ENCODE measurements around the gene ABCC10. TPM values are rescaled to one million over a fixed set of nuclear protein-coding genes. Genes with fewer than 3 reads are reported as not detected.

Gene ABCC10
- total and polyA plus RNA-seq, 9 donors, result 10.7 to 22.0 (median 14.3) TPM

- WGBS (ENCODE audit: insufficient coverage), result 89% methylated on average over 14 of the region's 14 CpGs
- DNase-seq, result no peak
- no peaks in the 10 kb centered on the region for H3K4me1 ChIP-seq (ENCODE audit: control insufficient read depth, insufficient read depth, low read length)
- H3K36me3 ChIP-seq (ENCODE audit: control insufficient read depth, insufficient read depth, low read length), result peaks cover 78% of the 10 kb centered on the region
- H3K4me3 ChIP-seq (ENCODE audit: low read length), result no peak overlapping the region
- H3K9me3 ChIP-seq (replicated peaks; ENCODE audit: control insufficient read depth, low read depth, low read length), result no peaks in the 10 kb centered on the region
- no peak overlapping the region for H3K27ac ChIP-seq (ENCODE audit: low read length)
- H3K27me3 ChIP-seq (ENCODE audit: control insufficient read depth, insufficient read depth, low read length), result no peaks in the 10 kb centered on the region
Observed at GRCh38 chr6:43442935-43443334, 15.6 kb downstream of the ABCC10 start.

- H3K27ac ChIP-seq (ENCODE audit: low read length), result no peak overlapping the region
- H3K36me3 ChIP-seq (ENCODE audit: control insufficient read depth, insufficient read depth, low read length), result peaks cover 80% of the 10 kb centered on the region
- WGBS (ENCODE audit: insufficient coverage), result 53% methylated on average over 4 of the region's 10 CpGs
- DNase-seq, result no peak
- H3K9me3 ChIP-seq (replicated peaks; ENCODE audit: control insufficient read depth, low read depth, low read length), result no peaks in the 10 kb centered on the region
- no peak overlapping the region for H3K4me3 ChIP-seq (ENCODE audit: low read length)
- H3K4me1 ChIP-seq (ENCODE audit: control insufficient read depth, insufficient read depth, low read length), result no peaks in the 10 kb centered on the region
- H3K27me3 ChIP-seq (ENCODE audit: control insufficient read depth, insufficient read depth, low read length), result no peaks in the 10 kb centered on the region
Observed at GRCh38 chr6:43444036-43444435, 16.7 kb downstream of the ABCC10 start.

DNA sequence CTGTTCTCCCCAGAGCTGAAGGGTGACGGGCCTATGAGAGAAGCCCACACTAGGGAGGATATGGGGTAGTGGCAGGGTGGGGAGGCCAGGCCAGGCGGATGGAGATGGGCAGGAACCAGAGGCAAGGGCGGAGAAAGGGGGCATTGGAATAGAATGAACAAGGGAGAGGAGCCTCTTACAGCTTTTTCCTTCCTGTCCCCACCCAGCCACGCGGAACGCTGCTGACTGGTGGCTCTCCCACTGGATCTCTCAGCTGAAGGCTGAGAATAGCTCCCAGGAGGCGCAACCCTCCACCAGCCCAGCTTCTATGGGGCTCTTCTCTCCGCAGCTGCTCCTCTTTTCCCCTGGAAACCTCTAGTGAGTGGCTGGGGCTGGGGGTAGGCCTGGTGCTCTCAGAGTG, 17.2 kb downstream of the ABCC10 start:
- WGBS (ENCODE audit: insufficient coverage), result 73% methylated on average over 5 of the region's 8 CpGs
- peaks cover 82% of the 10 kb centered on the region for H3K36me3 ChIP-seq (ENCODE audit: control insufficient read depth, insufficient read depth, low read length)

GRCh38 chr6:43445576-43445975, 18.2 kb downstream of the ABCC10 start:
- H3K36me3 ChIP-seq (ENCODE audit: control insufficient read depth, insufficient read depth, low read length), result peaks cover 86% of the 10 kb centered on the region
- H3K4me1 ChIP-seq (ENCODE audit: control insufficient read depth, insufficient read depth, low read length), result no peaks in the 10 kb centered on the region
- WGBS (ENCODE audit: insufficient coverage), result 87% methylated on average over 16 of the region's 16 CpGs
- H3K9me3 ChIP-seq (replicated peaks; ENCODE audit: control insufficient read depth, low read depth, low read length), result no peaks in the 10 kb centered on the region
- no peak overlapping the region for H3K4me3 ChIP-seq (ENCODE audit: low read length)
- no peak for DNase-seq
- no peak overlapping the region for H3K27ac ChIP-seq (ENCODE audit: low read length)
- no peaks in the 10 kb centered on the region for H3K27me3 ChIP-seq (ENCODE audit: control insufficient read depth, insufficient read depth, low read length)

More for the DNA sequence above, 17.2 kb downstream of the ABCC10 start:
- no peaks in the 10 kb centered on the region for H3K27me3 ChIP-seq (ENCODE audit: control insufficient read depth, insufficient read depth, low read length)
- H3K4me3 ChIP-seq (ENCODE audit: low read length), result no peak overlapping the region
- H3K4me1 ChIP-seq (ENCODE audit: control insufficient read depth, insufficient read depth, low read length), result no peaks in the 10 kb centered on the region
- H3K9me3 ChIP-seq (replicated peaks; ENCODE audit: control insufficient read depth, low read depth, low read length), result no peaks in the 10 kb centered on the region
- DNase-seq, result no peak
- H3K27ac ChIP-seq (ENCODE audit: low read length), result no peak overlapping the region

DNA sequence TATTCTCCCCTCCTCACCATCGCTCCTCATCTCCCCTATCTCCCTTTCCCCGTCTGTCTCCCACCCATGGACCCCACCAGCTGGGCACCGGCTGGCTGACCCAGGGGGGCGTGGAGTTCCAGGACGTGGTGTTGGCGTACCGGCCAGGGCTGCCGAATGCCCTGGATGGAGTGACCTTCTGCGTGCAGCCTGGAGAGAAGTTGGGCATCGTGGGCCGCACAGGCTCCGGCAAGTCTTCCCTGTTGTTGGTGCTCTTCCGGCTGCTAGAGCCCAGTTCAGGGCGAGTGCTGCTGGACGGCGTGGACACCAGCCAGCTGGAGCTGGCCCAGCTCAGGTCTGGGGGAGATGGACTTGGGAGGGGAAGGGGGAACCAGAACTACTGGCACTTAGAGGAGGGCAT, 20.3 kb downstream of the ABCC10 start:
- no peak for DNase-seq
- peaks cover 85% of the 10 kb centered on the region for H3K36me3 ChIP-seq (ENCODE audit: control insufficient read depth, insufficient read depth, low read length)
- H3K27me3 ChIP-seq (ENCODE audit: control insufficient read depth, insufficient read depth, low read length), result no peaks in the 10 kb centered on the region
- 91% methylated on average over 16 of the region's 16 CpGs for WGBS (ENCODE audit: insufficient coverage)
- no peak overlapping the region for H3K27ac ChIP-seq (ENCODE audit: low read length)
- H3K4me1 ChIP-seq (ENCODE audit: control insufficient read depth, insufficient read depth, low read length), result no peaks in the 10 kb centered on the region
- no peaks in the 10 kb centered on the region for H3K9me3 ChIP-seq (replicated peaks; ENCODE audit: control insufficient read depth, low read depth, low read length)
- H3K4me3 ChIP-seq (ENCODE audit: low read length), result no peak overlapping the region

GRCh38 chr6:43448916-43449315, 21.6 kb downstream of the ABCC10 start:
- Histone ChIP-seq H3K4me1 (ENCODE audit: control insufficient read depth, insufficient read depth, low read length) (no peaks in the 10 kb centered on the region), H3K36me3 (ENCODE audit: control insufficient read depth, insufficient read depth, low read length) (peaks cover 76% of the 10 kb centered on the region), H3K27me3 (ENCODE audit: control insufficient read depth, insufficient read depth, low read length) (no peaks in the 10 kb centered on the region), H3K27ac (ENCODE audit: low read length) (no peak overlapping the region), H3K9me3 (replicated peaks; ENCODE audit: control insufficient read depth, low read depth, low read length) (no peaks in the 10 kb centered on the region), H3K4me3 (ENCODE audit: low read length) (no peak overlapping the region)
- WGBS (ENCODE audit: insufficient coverage), result 82% methylated on average over 3 of the region's 4 CpGs
- no peak for DNase-seq

DNA sequence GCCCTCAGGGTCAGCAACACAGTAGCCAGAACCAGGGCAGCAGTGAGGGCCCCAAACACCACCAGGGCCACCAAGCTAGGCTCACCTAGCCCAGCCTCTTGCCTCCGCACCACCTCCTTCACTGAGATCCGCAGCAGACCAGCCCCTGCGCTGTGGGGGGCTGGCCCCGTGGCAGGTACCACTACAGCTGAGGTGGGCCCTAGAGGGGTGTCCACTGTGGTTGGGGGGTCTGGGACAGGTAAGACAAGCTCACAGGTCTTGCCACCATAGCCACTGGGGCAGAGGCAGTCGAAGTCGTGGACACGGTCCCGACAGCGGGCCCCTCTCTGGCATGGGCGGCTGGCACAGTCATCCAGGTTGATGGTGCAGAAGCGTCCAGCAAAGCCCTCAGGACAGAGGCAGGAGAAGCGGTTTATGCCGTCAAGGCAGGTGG, 23.4 kb downstream of the ABCC10 start:
- no peak overlapping the region for H3K27ac ChIP-seq (ENCODE audit: low read length)

GRCh38 chr6:43451348-43451747, 24.0 kb downstream of the ABCC10 start:
- Histone ChIP-seq H3K4me1 (ENCODE audit: control insufficient read depth, insufficient read depth, low read length) (peaks cover 15% of the 10 kb centered on the region), H3K36me3 (ENCODE audit: control insufficient read depth, insufficient read depth, low read length) (peaks cover 53% of the 10 kb centered on the region), H3K9me3 (replicated peaks; ENCODE audit: control insufficient read depth, low read depth, low read length) (no peaks in the 10 kb centered on the region), H3K4me3 (ENCODE audit: low read length) (no peak overlapping the region), H3K27me3 (ENCODE audit: control insufficient read depth, insufficient read depth, low read length) (peaks cover 18% of the 10 kb centered on the region), H3K27ac (ENCODE audit: low read length) (no peak overlapping the region)
- WGBS (ENCODE audit: insufficient coverage), result no CpG with 5 or more reads among the region's 4 CpGs
- no peak for DNase-seq

More for the DNA sequence above, 23.4 kb downstream of the ABCC10 start:
- H3K4me1 ChIP-seq (ENCODE audit: control insufficient read depth, insufficient read depth, low read length), result peaks cover 10% of the 10 kb centered on the region
- H3K4me3 ChIP-seq (ENCODE audit: low read length), result no peak overlapping the region
- H3K27me3 ChIP-seq (ENCODE audit: control insufficient read depth, insufficient read depth, low read length), result peaks cover 11% of the 10 kb centered on the region
- 87% methylated on average over 9 of the region's 13 CpGs for WGBS (ENCODE audit: insufficient coverage)
- no peak for DNase-seq
- H3K9me3 ChIP-seq (replicated peaks; ENCODE audit: control insufficient read depth, low read depth, low read length), result no peaks in the 10 kb centered on the region
- peaks cover 59% of the 10 kb centered on the region for H3K36me3 ChIP-seq (ENCODE audit: control insufficient read depth, insufficient read depth, low read length)

DNA sequence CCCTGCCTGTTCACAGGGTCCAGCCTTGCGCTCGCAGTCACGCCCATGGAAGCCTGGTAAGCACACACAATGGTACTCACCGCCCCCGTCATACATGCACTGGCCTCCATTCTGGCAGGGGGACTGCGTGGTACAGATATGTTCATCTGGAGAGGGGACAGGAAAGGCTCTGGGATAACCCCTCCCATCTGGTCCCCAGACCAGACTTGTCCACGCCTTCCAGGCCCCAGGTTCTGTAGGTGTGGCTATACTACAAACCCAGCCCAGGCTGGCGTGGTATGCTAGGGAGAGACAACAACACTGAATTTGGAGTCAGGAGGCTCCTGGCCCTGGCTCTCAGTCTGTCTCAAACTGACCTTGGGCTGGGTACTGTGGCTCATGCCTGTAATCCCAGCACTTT, 24.6 kb downstream of the ABCC10 start:
- Histone ChIP-seq H3K36me3 (ENCODE audit: control insufficient read depth, insufficient read depth, low read length) (peaks cover 52% of the 10 kb centered on the region), H3K9me3 (replicated peaks; ENCODE audit: control insufficient read depth, low read depth, low read length) (no peaks in the 10 kb centered on the region), H3K27ac (ENCODE audit: low read length) (no peak overlapping the region), H3K4me1 (ENCODE audit: control insufficient read depth, insufficient read depth, low read length) (peaks cover 15% of the 10 kb centered on the region), H3K4me3 (ENCODE audit: low read length) (no peak overlapping the region), H3K27me3 (ENCODE audit: control insufficient read depth, insufficient read depth, low read length) (peaks cover 23% of the 10 kb centered on the region)
- WGBS (ENCODE audit: insufficient coverage), result 95% methylated on average over 7 of the region's 8 CpGs
- no peak for DNase-seq

DNA sequence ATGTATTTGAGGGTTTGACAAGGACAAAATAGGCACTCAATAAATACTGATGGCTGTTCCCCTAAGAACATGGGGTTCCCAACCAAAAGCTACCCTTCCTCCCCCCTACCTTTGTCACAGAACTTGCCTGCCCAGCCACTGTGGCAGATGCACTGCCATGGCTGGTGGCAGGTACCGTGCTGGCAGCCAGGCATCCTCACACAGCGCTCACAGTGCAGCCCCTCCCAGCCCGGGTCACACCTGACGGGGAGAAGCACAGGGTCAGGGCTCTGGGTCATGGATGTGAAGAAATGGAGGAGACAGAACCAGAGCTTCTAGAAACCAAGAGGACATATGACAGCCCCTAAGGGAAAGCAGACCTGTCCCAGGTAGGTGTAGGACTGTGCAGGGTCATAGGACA, 25.6 kb downstream of the ABCC10 start:
- Histone ChIP-seq H3K4me1 (ENCODE audit: control insufficient read depth, insufficient read depth, low read length) (peaks cover 15% of the 10 kb centered on the region), H3K36me3 (ENCODE audit: control insufficient read depth, insufficient read depth, low read length) (peaks cover 43% of the 10 kb centered on the region), H3K9me3 (replicated peaks; ENCODE audit: control insufficient read depth, low read depth, low read length) (no peaks in the 10 kb centered on the region), H3K27ac (ENCODE audit: low read length) (no peak overlapping the region), H3K4me3 (ENCODE audit: low read length) (no peak overlapping the region), H3K27me3 (ENCODE audit: control insufficient read depth, insufficient read depth, low read length) (peaks cover 32% of the 10 kb centered on the region)
- WGBS (ENCODE audit: insufficient coverage), result 88% methylated on average over 3 of the region's 4 CpGs
- DNase-seq, result no peak

- no peak overlapping the region for H3K4me3 ChIP-seq (ENCODE audit: low read length)
- DNase-seq, result no peak
- H3K9me3 ChIP-seq (replicated peaks; ENCODE audit: control insufficient read depth, low read depth, low read length), result no peaks in the 10 kb centered on the region
- H3K27ac ChIP-seq (ENCODE audit: low read length), result no peak overlapping the region
- H3K36me3 ChIP-seq (ENCODE audit: control insufficient read depth, insufficient read depth, low read length), result peaks cover 34% of the 10 kb centered on the region
- peaks cover 15% of the 10 kb centered on the region for H3K4me1 ChIP-seq (ENCODE audit: control insufficient read depth, insufficient read depth, low read length)
- peaks cover 37% of the 10 kb centered on the region for H3K27me3 ChIP-seq (ENCODE audit: control insufficient read depth, insufficient read depth, low read length)
Observed at GRCh38 chr6:43453831-43454230, 26.5 kb downstream of the ABCC10 start.
